ENCODE results near the gene CP.
"Not testable (repeated sequence)": the region's sequence is repeated elsewhere in the genome, so short reads cannot be mapped to it uniquely, and the experiment has no call there.

The CP gene

GRCh38 chr3:149221783-149222517 is at the start of gene CP:
Gene CP, minus strand, starts transcription at chr3:149221829. Its CDS starts 37 bp downstream, at chr3:149221792.
- no peak for DNase-seq

- no peak for DNase-seq
Observed at GRCh38 chr3:149270180-149270579, 48.6 kb upstream of the CP start.

- no peak for DNase-seq
Observed at GRCh38 chr3:149269687-149270086, 48.1 kb upstream of the CP start.

GRCh38 chr3:149267565-149267964 is 45.9 kb upstream of the CP start:
- no peak for DNase-seq

- DNase-seq, result no peak
Observed at GRCh38 chr3:149266736-149267135, 45.1 kb upstream of the CP start.

- DNase-seq, result no peak
Observed at GRCh38 chr3:149263856-149264255, 42.2 kb upstream of the CP start.

GRCh38 chr3:149258714-149259113 is 37.1 kb upstream of the CP start:
- DNase-seq, result no peak

GRCh38 chr3:149258298-149258697 is 36.7 kb upstream of the CP start:
- DNase-seq, result no peak

- DNase-seq, result no peak
Observed at GRCh38 chr3:149252272-149252671, 30.6 kb upstream of the CP start.

- DNase-seq, result no peak
Observed at GRCh38 chr3:149251186-149251585, 29.6 kb upstream of the CP start.

- DNase-seq, result peak; percentile 52 to 58
Observed at GRCh38 chr3:149247929-149248691, 26.5 kb upstream of the CP start.

- DNase-seq, result no peak
Observed at GRCh38 chr3:149247008-149247710, 25.5 kb upstream of the CP start.

- DNase-seq, result no peak
Observed at GRCh38 chr3:149245738-149246451, 24.3 kb upstream of the CP start.

- no peak for DNase-seq
Observed at GRCh38 chr3:149243540-149243939, 21.9 kb upstream of the CP start.

- DNase-seq, result no peak
Observed at GRCh38 chr3:149239357-149239936, 17.8 kb upstream of the CP start.

- DNase-seq, result not testable (repeated sequence)
Observed at GRCh38 chr3:149238268-149238667, 16.6 kb upstream of the CP start.

GRCh38 chr3:149235599-149236424 is 14.2 kb upstream of the CP start:
- no peak for DNase-seq

GRCh38 chr3:149234671-149235245 is 13.1 kb upstream of the CP start:
- DNase-seq, result no peak

GRCh38 chr3:149233323-149233722 is 11.7 kb upstream of the CP start:
- DNase-seq, result no peak

- DNase-seq, result no peak
Observed at GRCh38 chr3:149231871-149232270, 10.2 kb upstream of the CP start.

- DNase-seq, result no peak
Observed at GRCh38 chr3:149227591-149228268, 6.1 kb upstream of the CP start.
